Neural cell (in vitro differentiated cells): Measurements from ENCODE around the gene ZNF396. TPM values are rescaled to one million over a fixed set of nuclear protein-coding genes. Genes with fewer than 3 reads are reported as not detected.

Experiments
- H2AFZ ChIP-seq: fragments of 200-600, 300-800 bp; sonication (generic), shearing (Covaris generic); 2 replicates; pipeline ENCODE4 v1.6.0; 2014; ENCODE audit warnings: low read depth, mild to moderate bottlenecking, antibody characterized with exemption, low read length, moderate library complexity
- H3F3A ChIP-seq: fragments of 200-600 bp; shearing (Covaris generic); 2 replicates; pipeline ENCODE4 v1.6.1; 2016; ENCODE audit warnings: mild to moderate bottlenecking, moderate library complexity, mixed read lengths, antibody characterized with exemption, low read length; ENCODE audit not compliant: insufficient read depth, poor library complexity, severe bottlenecking
- H3K27ac ChIP-seq: fragments of 200-600, 300-800 bp; sonication (generic), shearing (Covaris generic); 2 replicates; pipeline ENCODE4 v1.5.1; 2014; ENCODE audit warnings: mild to moderate bottlenecking, low read length, moderate library complexity
- H3K27me3 ChIP-seq: fragments of 300-800, 200-600 bp; sonication (generic), shearing (Covaris generic); 2 replicates; pipeline ENCODE4 v1.6.0; 2014; ENCODE audit warnings: mild to moderate bottlenecking, low read depth, low read length, moderate library complexity; ENCODE audit not compliant: insufficient read depth
- H3K36me3 ChIP-seq: fragments of 300-800, 200-600 bp; sonication (generic), shearing (Covaris generic); 2 replicates; pipeline ENCODE4 v1.5.1; 2014; ENCODE audit warnings: mild to moderate bottlenecking, antibody characterized with exemption, low read length, moderate library complexity; ENCODE audit not compliant: insufficient read depth
- H3K4me2 ChIP-seq: fragments of 300-800, 200-600 bp; sonication (generic), shearing (Covaris generic); 2 replicates; pipeline ENCODE4 v1.6.0; 2014; ENCODE audit warnings: mild to moderate bottlenecking, low read length
- H3K4me3 ChIP-seq: fragments of 300-800, 200-600 bp; sonication (generic), shearing (Covaris generic); 2 replicates; pipeline ENCODE4 v1.5.1; 2014; ENCODE audit warnings: mild to moderate bottlenecking, low read length, moderate library complexity
- H3K79me2 ChIP-seq: fragments of 200-600 bp; shearing (Covaris generic); replicated peaks from 2 replicates; pipeline ENCODE4 v1.6.0; 2014; ENCODE audit warnings: mild to moderate bottlenecking, low read length, moderate library complexity; ENCODE audit not compliant: insufficient read depth
- H3K9ac ChIP-seq: fragments of 300-800, 200-600 bp; sonication (generic), shearing (Covaris generic); 2 replicates; pipeline ENCODE4 v1.6.1; 2016; ENCODE audit warnings: mild to moderate bottlenecking, low read length, mixed read lengths
- H3K9me2 ChIP-seq: fragments of 200-600 bp; shearing (Covaris generic); 2 replicates; pipeline ENCODE4 v1.6.1; 2016; ENCODE audit warnings: mild to moderate bottlenecking, low read length, mixed read lengths; ENCODE audit not compliant: insufficient read depth
- H3K9me3 ChIP-seq: fragments of 200-600, 300-800 bp; sonication (generic), shearing (Covaris generic); 2 replicates; pipeline ENCODE4 v1.6.1; 2016; ENCODE audit warnings: mild to moderate bottlenecking, mixed run types, low read length, moderate library complexity, mixed read lengths
- H4K20me1 ChIP-seq: fragments of 200-600 bp; shearing (Covaris generic); 2 replicates; pipeline ENCODE4 v1.6.1; 2016; ENCODE audit warnings: mild to moderate bottlenecking, mixed run types; ENCODE audit not compliant: insufficient read depth
- EP300 ChIP-seq: fragments of 450-650 bp; conservative IDR thresholded peaks from 2 replicates; pipeline ENCODE4 v1.6.1; 2014; ENCODE audit warnings: antibody characterized with exemption, mild to moderate bottlenecking, moderate library complexity; ENCODE audit not compliant: poor library complexity, severe bottlenecking
- EZH2 ChIP-seq: fragments of 200-600, 300-800 bp; shearing (Covaris generic), sonication (generic); IDR thresholded peaks from 2 replicates; pipeline ENCODE4 v1.6.1; 2014; ENCODE audit warnings: antibody characterized with exemption, low read length, borderline replicate concordance, mild to moderate bottlenecking; ENCODE audit not compliant: insufficient read depth, poor library complexity, severe bottlenecking
- MXI1 ChIP-seq: fragments of 450-650 bp; conservative IDR thresholded peaks from 2 replicates; pipeline ENCODE4 v1.6.1; 2014; ENCODE audit warnings: antibody characterized with exemption, mild to moderate bottlenecking; ENCODE audit not compliant: poor library complexity, severe bottlenecking
- POLR2AphosphoS5 ChIP-seq: IDR thresholded peaks from 2 replicates; pipeline ENCODE4 v1.6.1; 2012
- RAD21 ChIP-seq: fragments of 450-650 bp; conservative IDR thresholded peaks from 2 replicates; pipeline ENCODE4 v1.6.1; 2014; ENCODE audit warnings: antibody characterized with exemption, mild to moderate bottlenecking, moderate library complexity
- REST ChIP-seq: IDR thresholded peaks from 2 replicates; pipeline ENCODE4 v1.6.1; 2012; ENCODE audit warnings: borderline replicate concordance
- SMC3 ChIP-seq: fragments of 450-650 bp; conservative IDR thresholded peaks from 2 replicates; pipeline ENCODE4 v1.6.1; 2014; ENCODE audit warnings: antibody characterized with exemption, mild to moderate bottlenecking, moderate library complexity; ENCODE audit not compliant: poor library complexity
- TAF1 ChIP-seq: IDR thresholded peaks from 2 replicates; pipeline ENCODE4 v1.6.1; 2012; ENCODE audit warnings: low read depth
- polyA plus RNA-seq: library from polyadenylated mRNA; depleted of rRNA; stranded (reverse); fragments of >200 nt; gene quantifications from 2 replicates; pipeline ENCODE4 v1.2.3, GENCODE V29; 2014
- TF ChIP-seq, protein P1 (sequence below): fragments of 450-650 bp; IDR thresholded peaks from 2 replicates; pipeline ENCODE4 v1.5.1; 2014; ENCODE audit warnings: antibody characterized with exemption, mild to moderate bottlenecking, moderate library complexity; ENCODE audit not compliant: poor library complexity, severe bottlenecking

The ZNF396 gene
- polyA plus RNA-seq, 1 donor from 2014 or later = 0.92 TPM

- Histone ChIP-seq H2AFZ (no peak overlapping the region), H3F3A (no peaks in the 10 kb centered on the region), H3K36me3 (no peaks in the 10 kb centered on the region), H3K9me3 (no peaks in the 10 kb centered on the region), H3K27ac (no peak overlapping the region), H3K9ac (no peak overlapping the region), H3K9me2 (no peaks in the 10 kb centered on the region), H3K79me2 (no peaks in the 10 kb centered on the region), H4K20me1 (no peaks in the 10 kb centered on the region), H3K4me3 (no peak overlapping the region), H3K27me3 (no peaks in the 10 kb centered on the region), H3K4me2 (no peak overlapping the region)
- TF ChIP-seq POLR2AphosphoS5 = no peak
- TF ChIP-seq, protein P1, sequence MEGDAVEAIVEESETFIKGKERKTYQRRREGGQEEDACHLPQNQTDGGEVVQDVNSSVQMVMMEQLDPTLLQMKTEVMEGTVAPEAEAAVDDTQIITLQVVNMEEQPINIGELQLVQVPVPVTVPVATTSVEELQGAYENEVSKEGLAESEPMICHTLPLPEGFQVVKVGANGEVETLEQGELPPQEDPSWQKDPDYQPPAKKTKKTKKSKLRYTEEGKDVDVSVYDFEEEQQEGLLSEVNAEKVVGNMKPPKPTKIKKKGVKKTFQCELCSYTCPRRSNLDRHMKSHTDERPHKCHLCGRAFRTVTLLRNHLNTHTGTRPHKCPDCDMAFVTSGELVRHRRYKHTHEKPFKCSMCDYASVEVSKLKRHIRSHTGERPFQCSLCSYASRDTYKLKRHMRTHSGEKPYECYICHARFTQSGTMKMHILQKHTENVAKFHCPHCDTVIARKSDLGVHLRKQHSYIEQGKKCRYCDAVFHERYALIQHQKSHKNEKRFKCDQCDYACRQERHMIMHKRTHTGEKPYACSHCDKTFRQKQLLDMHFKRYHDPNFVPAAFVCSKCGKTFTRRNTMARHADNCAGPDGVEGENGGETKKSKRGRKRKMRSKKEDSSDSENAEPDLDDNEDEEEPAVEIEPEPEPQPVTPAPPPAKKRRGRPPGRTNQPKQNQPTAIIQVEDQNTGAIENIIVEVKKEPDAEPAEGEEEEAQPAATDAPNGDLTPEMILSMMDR = no peak
- no peak for TF ChIP-seq EZH2
- TF ChIP-seq TAF1 = no peak
- no peak for TF ChIP-seq SMC3
- TF ChIP-seq EP300 = no peak
- TF ChIP-seq RAD21 = no peak
- TF ChIP-seq REST = no peak
- no peak for TF ChIP-seq MXI1
Observed at GRCh38 chr18:35368595-35368994, 8.5 kb downstream of the ZNF396 start.

DNA sequence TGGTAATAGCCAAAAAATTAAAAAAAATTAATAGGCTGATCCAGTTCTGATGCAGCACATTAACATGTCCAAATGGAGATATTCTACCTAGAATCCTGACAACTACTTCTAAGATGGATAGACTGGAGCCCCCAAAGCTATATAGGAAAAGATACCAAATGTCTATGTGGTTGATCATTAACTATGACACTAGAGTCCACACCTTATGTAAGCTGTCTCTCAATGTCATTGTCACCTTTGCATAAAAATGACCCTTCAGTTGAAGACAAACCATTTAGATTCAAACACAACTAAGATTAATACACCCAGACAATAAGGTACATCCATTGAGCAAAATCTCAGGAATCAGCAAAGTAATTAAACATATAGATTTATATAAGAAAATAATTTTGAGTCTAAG lies 14.6 kb downstream of the ZNF396 start:
- Histone ChIP-seq H3K9me3 (no peaks in the 10 kb centered on the region), H3K79me2 (no peaks in the 10 kb centered on the region)

More for the DNA sequence above, 14.6 kb downstream of the ZNF396 start:
- Histone ChIP-seq H3K27me3 (no peaks in the 10 kb centered on the region), H3K36me3 (no peaks in the 10 kb centered on the region), H3F3A (no peaks in the 10 kb centered on the region), H3K4me3 (no peak overlapping the region), H3K4me2 (no peak overlapping the region), H3K9ac (no peak overlapping the region), H2AFZ (no peak overlapping the region), H3K9me2 (no peaks in the 10 kb centered on the region), H4K20me1 (no peaks in the 10 kb centered on the region), H3K27ac (no peak overlapping the region)
- TF ChIP-seq MXI1 (no peak), RAD21 (no peak), REST (no peak), TAF1 (no peak), EP300 (no peak), SMC3 (no peak), POLR2AphosphoS5 (no peak), EZH2 (no peak)
- TF ChIP-seq, protein P1 = no peak
